Measurements from ENCODE around the gene C22orf39.

Gene C22orf39

GRCh38 chr22:19432133-19432851 lies 15.2 kb downstream of the C22orf39 start, which contains the start of gene MRPL40:
TSS of gene MRPL40 (plus strand) at chr22:19432545. CDS start at chr22:19432555, 10 bp downstream.
- Histone ChIP-seq H4K20me1 (ENCODE audit: low read depth, low read length) (0 out of 2 replicates have a peak, but pooled peaks cover 1% of the 10 kb centered on the region), H3K27ac (ENCODE audit: low read depth, low read length) (peak within 1 kb of the TSS; percentile 86), H3K27me3 (ENCODE audit: low read length) (no peaks in the 10 kb centered on the region)

GRCh38 chr22:19431649-19432132 lies 15.8 kb downstream of the C22orf39 start, which contains the start of gene HIRA:
TSS of gene HIRA (minus strand) at chr22:19431733. CDS start at chr22:19431476, 257 bp downstream.
- peaks cover 46% of the 10 kb centered on the region for H3K79me2 ChIP-seq (ENCODE audit: insufficient read depth, low read length)
- peak within 1 kb of the TSS; percentile 86 for H3K27ac ChIP-seq (ENCODE audit: low read depth, low read length)
- TF ChIP-seq CTCF (IDR thresholded peaks at IDR 0.05; ENCODE audit: insufficient read depth, low read length, poor library complexity, severe bottlenecking) (no peak), EZH2phosphoT487 (conservative IDR thresholded peaks at IDR 0.05; ENCODE audit: low read length) (no peak)
- H3K9ac ChIP-seq (ENCODE audit: low read length): peak within 1 kb of the TSS; percentile 97
- H3K27me3 ChIP-seq (ENCODE audit: low read length): no peaks in the 10 kb centered on the region
- no peaks in the 10 kb centered on the region for H3K36me3 ChIP-seq (ENCODE audit: low read length)
- H3K4me3 ChIP-seq (ENCODE audit: insufficient read depth, low read length, poor library complexity, severe bottlenecking): peak within 1 kb of the TSS; percentile 95
- H3K9me3 ChIP-seq (ENCODE audit: insufficient read depth, low read length): no peaks in the 10 kb centered on the region
- H3F3A ChIP-seq (ENCODE audit: insufficient read depth): no peaks in the 10 kb centered on the region
- H2AFZ ChIP-seq (ENCODE audit: low read depth, low read length, severe bottlenecking): peak within 1 kb of the TSS; percentile 82
- peak within 1 kb of the TSS; percentile 83 for H3K4me2 ChIP-seq (ENCODE audit: low read depth, low read length, poor library complexity, severe bottlenecking)
- 0 out of 2 replicates have a peak, but pooled peaks cover 3% of the 10 kb centered on the region for H4K20me1 ChIP-seq (ENCODE audit: low read depth, low read length)
- no peaks in the 10 kb centered on the region for H3K9me2 ChIP-seq (replicated peaks; ENCODE audit: insufficient read depth, low read length)

More at GRCh38 chr22:19432133-19432851, 15.2 kb downstream of the C22orf39 start, which contains the start of gene MRPL40:
- Histone ChIP-seq H3K4me2 (ENCODE audit: low read depth, low read length, poor library complexity, severe bottlenecking) (peak within 1 kb of the TSS; percentile 73), H3K9ac (ENCODE audit: low read length) (peak within 1 kb of the TSS; percentile 97), H3K9me2 (replicated peaks; ENCODE audit: insufficient read depth, low read length) (no peaks in the 10 kb centered on the region), H3F3A (ENCODE audit: insufficient read depth) (no peaks in the 10 kb centered on the region), H3K79me2 (ENCODE audit: insufficient read depth, low read length) (peaks cover 40% of the 10 kb centered on the region), H2AFZ (ENCODE audit: low read depth, low read length, severe bottlenecking) (peak within 1 kb of the TSS; percentile 82), H3K36me3 (ENCODE audit: low read length) (no peaks in the 10 kb centered on the region), H3K9me3 (ENCODE audit: insufficient read depth, low read length) (no peaks in the 10 kb centered on the region), H3K4me3 (ENCODE audit: insufficient read depth, low read length, poor library complexity, severe bottlenecking) (peak within 1 kb of the TSS; percentile 95)
- no peak for TF ChIP-seq CTCF (IDR thresholded peaks at IDR 0.05; ENCODE audit: insufficient read depth, low read length, poor library complexity, severe bottlenecking)
- TF ChIP-seq EZH2phosphoT487 (conservative IDR thresholded peaks at IDR 0.05; ENCODE audit: low read length): no peak

GRCh38 chr22:19430890-19431541 lies 16.5 kb downstream of the C22orf39 start:
- Histone ChIP-seq H3K36me3 (ENCODE audit: low read length) (no peaks in the 10 kb centered on the region), H3K9me2 (replicated peaks; ENCODE audit: insufficient read depth, low read length) (no peaks in the 10 kb centered on the region), H3K4me3 (ENCODE audit: insufficient read depth, low read length, poor library complexity, severe bottlenecking) (peak overlapping the region; percentile 95), H3K79me2 (ENCODE audit: insufficient read depth, low read length) (peaks cover 53% of the 10 kb centered on the region), H3K27ac (ENCODE audit: low read depth, low read length) (peak overlapping the region; percentile 60), H3K9me3 (ENCODE audit: insufficient read depth, low read length) (no peaks in the 10 kb centered on the region), H3F3A (ENCODE audit: insufficient read depth) (no peaks in the 10 kb centered on the region), H2AFZ (ENCODE audit: low read depth, low read length, severe bottlenecking) (no peak overlapping the region), H4K20me1 (ENCODE audit: low read depth, low read length) (0 out of 2 replicates have a peak, but pooled peaks cover 3% of the 10 kb centered on the region), H3K27me3 (ENCODE audit: low read length) (no peaks in the 10 kb centered on the region), H3K4me2 (ENCODE audit: low read depth, low read length, poor library complexity, severe bottlenecking) (peak overlapping the region; percentile 83), H3K9ac (ENCODE audit: low read length) (peak overlapping the region; percentile 97)
- TF ChIP-seq CTCF (IDR thresholded peaks at IDR 0.05; ENCODE audit: insufficient read depth, low read length, poor library complexity, severe bottlenecking) (no peak), EZH2phosphoT487 (conservative IDR thresholded peaks at IDR 0.05; ENCODE audit: low read length) (no peak)
